Activated naive CD8-positive, alpha-beta T cell treated with anti-CD3 and anti-CD28 coated beads for 36 hours (primary cell): ENCODE measurements around the gene IFT122. TPM values are rescaled to one million over a fixed set of nuclear protein-coding genes. Genes with fewer than 3 reads are reported as not detected.
"Not testable (repeated sequence)": the region's sequence is repeated elsewhere in the genome, so short reads cannot be mapped to it uniquely, and the experiment has no call there.

Source experiments
- DNase-seq: peaks from one replicate; pipeline ENCODE4 v3.0.0; 2021
- H3K27ac Mint-ChIP-seq: one replicate; pipeline ENCODE4 v1.8.0; 2022; ENCODE audit warnings: mild to moderate bottlenecking, moderate library complexity, mixed read lengths
- H3K27me3 Mint-ChIP-seq: one replicate; pipeline ENCODE4 v1.8.0; 2022; ENCODE audit warnings: mild to moderate bottlenecking, mixed read lengths
- H3K36me3 Mint-ChIP-seq: one replicate; pipeline ENCODE4 v1.8.0; 2021; ENCODE audit warnings: mild to moderate bottlenecking, mixed read lengths
- H3K4me1 Mint-ChIP-seq: one replicate; pipeline ENCODE4 v1.8.0; 2021; ENCODE audit warnings: mixed read lengths
- H3K4me3 Mint-ChIP-seq: one replicate; pipeline ENCODE4 v1.8.0; 2022; ENCODE audit warnings: mild to moderate bottlenecking, moderate library complexity, mixed read lengths
- H3K9me3 Mint-ChIP-seq: one replicate; pipeline ENCODE4 v1.8.0; 2022; ENCODE audit warnings: mixed read lengths
- total RNA-seq, 2 experiments: library from RNA; stranded (reverse); gene quantifications; one replicate each; pipeline ENCODE4 v1.2.3, GENCODE V29; 2021

IFT122 gene
- total RNA-seq, 2 experiments from 2014 or later: 14.9 to 15.6 TPM

DNA sequence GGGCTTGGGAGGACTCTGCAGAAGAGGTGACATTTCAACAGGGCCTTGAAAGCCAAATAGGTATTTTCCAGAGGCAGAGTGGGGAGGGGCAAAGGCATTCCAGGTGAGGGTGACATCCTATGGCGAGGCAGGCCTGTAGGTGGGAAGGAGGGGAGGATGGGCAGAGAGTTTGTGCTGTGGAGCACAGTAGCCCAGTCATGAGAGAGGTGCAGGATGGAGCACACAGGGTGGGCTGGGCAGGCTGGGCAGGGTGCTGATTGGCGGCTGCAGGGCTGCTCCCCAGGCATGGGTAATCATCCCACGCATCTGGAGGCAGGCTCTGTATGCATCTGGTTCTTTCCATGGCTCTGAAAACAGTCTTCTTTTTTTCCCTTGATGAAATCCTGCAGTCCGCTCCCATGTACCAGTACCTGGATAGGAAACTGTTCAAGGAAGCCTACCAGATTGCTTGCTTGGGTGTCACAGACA lies 47.9 kb downstream of the IFT122 start:
- not testable (repeated sequence) for H3K27me3 Mint-ChIP-seq, H3K4me1 Mint-ChIP-seq, H3K9me3 Mint-ChIP-seq, DNase-seq, H3K36me3 Mint-ChIP-seq, H3K27ac Mint-ChIP-seq, H3K4me3 Mint-ChIP-seq

DNA sequence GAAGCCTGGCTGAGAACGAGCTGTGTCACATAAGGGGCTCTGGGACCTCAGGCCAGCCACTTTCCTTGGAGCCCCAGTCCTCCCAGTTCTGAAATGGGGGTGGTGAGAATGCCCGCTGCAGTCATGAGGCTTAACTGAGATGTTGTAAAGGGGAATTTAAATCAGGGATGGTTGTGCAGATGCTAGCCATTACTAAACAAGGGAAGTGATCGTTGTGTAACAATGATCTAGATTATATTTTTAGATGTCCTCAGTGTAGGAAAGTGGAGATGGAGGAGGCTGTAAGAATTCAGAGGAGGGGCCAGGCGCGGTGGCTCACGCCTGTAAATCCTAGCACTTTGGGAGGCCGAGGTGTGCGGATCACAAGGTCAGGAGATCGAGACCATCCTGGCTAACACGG lies 49.2 kb downstream of the IFT122 start:
- not testable (repeated sequence) for H3K4me3 Mint-ChIP-seq

DNA sequence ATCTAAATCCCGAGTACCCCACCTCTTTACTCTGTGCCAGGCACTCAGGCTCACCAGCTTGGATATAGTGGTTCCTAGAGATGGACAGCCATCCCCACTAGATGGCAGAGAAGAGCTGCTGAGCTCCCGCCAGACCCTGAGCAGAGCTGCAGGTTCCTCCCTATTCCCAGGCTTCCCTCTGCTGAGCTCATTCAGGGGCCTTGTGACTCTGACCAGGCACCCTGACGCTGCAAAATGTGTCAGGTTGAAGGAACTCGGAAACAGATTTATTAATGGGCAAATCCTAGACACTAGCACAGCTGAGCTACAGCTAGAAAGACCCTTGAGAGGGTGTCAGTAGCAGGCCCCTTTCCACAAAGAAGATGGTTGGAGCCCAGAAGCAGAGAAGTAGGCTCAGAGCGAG lies 50.2 kb downstream of the IFT122 start:
- no peak overlapping the region for H3K27ac Mint-ChIP-seq
- no peaks in the 10 kb centered on the region for H3K9me3 Mint-ChIP-seq
- DNase-seq: peak; percentile 48
- no peak overlapping the region for H3K4me3 Mint-ChIP-seq
- no peaks in the 10 kb centered on the region for H3K4me1 Mint-ChIP-seq
- peaks cover 3% of the 10 kb centered on the region for H3K36me3 Mint-ChIP-seq
- no peaks in the 10 kb centered on the region for H3K27me3 Mint-ChIP-seq

More for the DNA sequence above, 49.2 kb downstream of the IFT122 start:
- DNase-seq, H3K9me3 Mint-ChIP-seq, H3K36me3 Mint-ChIP-seq, H3K27me3 Mint-ChIP-seq, H3K4me1 Mint-ChIP-seq, H3K27ac Mint-ChIP-seq: not testable (repeated sequence)

DNA sequence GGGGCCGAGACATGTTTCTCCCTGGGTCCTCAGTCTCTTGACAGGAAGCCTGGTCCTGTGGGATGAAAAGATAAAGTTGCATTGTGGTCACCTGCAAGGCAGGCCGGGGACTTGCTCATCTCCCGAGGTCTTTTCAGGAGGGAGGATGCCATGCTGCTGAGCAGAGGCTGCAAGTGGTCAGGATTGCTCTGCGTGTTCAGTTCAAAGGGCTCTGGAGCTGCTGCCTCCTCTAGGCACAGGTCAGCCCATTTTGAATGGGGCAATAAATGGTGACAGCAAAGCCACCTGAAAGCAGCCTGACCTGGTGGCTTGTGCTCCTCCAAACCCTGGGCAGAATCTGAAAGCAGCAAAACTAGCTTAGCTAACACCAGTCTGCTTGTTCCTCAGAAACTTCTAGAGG lies 51.1 kb downstream of the IFT122 start:
- not testable (repeated sequence) for H3K4me3 Mint-ChIP-seq, H3K4me1 Mint-ChIP-seq, H3K36me3 Mint-ChIP-seq, DNase-seq, H3K27me3 Mint-ChIP-seq, H3K27ac Mint-ChIP-seq, H3K9me3 Mint-ChIP-seq

DNA sequence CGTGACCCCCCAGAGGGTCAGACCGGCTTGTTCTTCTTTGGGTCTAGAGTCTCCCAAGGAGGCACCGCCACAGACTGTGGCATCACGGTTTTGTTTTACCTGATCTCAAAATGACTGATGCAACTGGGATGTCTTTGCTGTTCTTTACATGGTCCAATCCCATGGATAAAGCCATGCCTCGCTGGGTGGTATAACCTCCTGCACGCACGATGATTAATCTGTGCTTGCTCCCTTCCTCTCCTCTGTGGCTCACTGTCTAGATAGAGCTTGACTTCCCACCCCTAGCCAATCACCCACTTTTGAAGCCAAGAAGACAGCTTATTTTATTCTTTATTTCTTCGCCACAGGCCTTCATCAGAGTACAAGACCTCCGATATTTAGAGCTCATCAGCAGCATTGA lies 51.8 kb downstream of the IFT122 start:
- H3K27me3 Mint-ChIP-seq: no peaks in the 10 kb centered on the region
- H3K9me3 Mint-ChIP-seq: no peaks in the 10 kb centered on the region
- no peak overlapping the region for H3K27ac Mint-ChIP-seq
- H3K36me3 Mint-ChIP-seq: peaks cover 4% of the 10 kb centered on the region
- no peaks in the 10 kb centered on the region for H3K4me1 Mint-ChIP-seq
- no peak for DNase-seq
- H3K4me3 Mint-ChIP-seq: no peak overlapping the region

DNA sequence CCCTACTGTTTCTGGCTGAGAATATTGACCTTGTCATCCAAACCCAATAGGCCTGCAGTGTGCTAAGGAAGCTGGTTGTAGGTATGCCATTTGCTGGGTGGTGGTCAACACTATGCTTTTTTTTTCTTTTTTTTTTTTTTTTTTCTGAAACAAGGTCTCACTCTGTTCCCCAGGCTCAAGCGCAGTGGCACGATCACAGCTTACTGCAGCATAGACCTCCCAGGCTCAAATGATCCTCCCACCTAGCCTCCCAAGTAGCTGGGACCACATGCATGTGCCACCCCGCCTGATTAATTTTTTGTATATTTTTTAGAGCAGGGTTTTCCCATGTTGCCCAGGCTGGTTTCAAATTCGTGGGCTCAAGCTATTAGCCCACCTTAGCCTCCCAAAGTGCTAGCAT lies 52.7 kb downstream of the IFT122 start:
- Mint-ChIP-seq H3K9me3 (no peaks in the 10 kb centered on the region), H3K27ac (no peak overlapping the region), H3K36me3 (peaks cover 4% of the 10 kb centered on the region), H3K27me3 (no peaks in the 10 kb centered on the region), H3K4me1 (no peaks in the 10 kb centered on the region), H3K4me3 (no peak overlapping the region)
- no peak for DNase-seq

DNA sequence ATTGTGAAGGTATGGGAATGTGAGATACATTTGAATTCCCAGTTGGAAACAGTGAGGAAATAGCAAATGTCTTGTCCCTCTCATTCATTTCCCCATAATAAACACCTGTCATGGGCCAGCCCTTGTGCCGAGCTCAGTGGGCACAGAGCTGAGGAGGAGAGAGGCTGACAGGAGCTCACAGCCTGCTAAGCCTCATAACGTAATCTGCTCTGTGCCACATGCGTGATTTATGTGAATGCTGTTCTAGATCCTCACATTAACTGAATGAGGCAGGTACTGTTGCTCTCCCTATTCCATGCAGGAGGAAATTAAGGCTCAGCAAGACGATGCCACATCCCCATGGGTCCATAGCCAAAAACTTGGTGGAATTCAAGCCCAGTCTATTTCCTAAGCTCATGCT lies 53.2 kb downstream of the IFT122 start:
- Mint-ChIP-seq H3K27ac (no peak overlapping the region), H3K9me3 (no peaks in the 10 kb centered on the region), H3K27me3 (no peaks in the 10 kb centered on the region), H3K36me3 (peaks cover 4% of the 10 kb centered on the region), H3K4me1 (no peaks in the 10 kb centered on the region), H3K4me3 (no peak overlapping the region)
- no peak for DNase-seq

DNA sequence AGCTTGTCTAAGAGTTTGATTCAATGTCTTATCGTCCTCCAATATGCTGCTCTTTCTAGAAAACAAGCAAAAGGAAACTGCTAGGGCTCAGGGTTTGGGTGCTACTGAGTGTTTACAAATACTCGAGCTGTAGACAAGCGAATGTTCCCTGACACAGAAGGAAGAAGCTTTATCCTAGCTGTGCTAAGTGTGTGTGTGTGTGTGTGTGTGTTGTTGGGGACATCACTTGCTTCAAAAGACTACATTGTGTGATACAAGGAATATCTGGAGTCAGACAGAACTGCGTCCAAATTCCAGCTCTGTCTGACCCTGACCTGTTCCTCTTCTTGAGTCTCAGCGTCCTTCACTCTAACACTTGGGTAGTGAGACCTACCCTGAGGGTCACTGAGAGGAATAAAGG lies 54.5 kb downstream of the IFT122 start:
- not testable (repeated sequence) for H3K27ac Mint-ChIP-seq, H3K36me3 Mint-ChIP-seq, H3K4me3 Mint-ChIP-seq, H3K27me3 Mint-ChIP-seq, H3K9me3 Mint-ChIP-seq, DNase-seq, H3K4me1 Mint-ChIP-seq

DNA sequence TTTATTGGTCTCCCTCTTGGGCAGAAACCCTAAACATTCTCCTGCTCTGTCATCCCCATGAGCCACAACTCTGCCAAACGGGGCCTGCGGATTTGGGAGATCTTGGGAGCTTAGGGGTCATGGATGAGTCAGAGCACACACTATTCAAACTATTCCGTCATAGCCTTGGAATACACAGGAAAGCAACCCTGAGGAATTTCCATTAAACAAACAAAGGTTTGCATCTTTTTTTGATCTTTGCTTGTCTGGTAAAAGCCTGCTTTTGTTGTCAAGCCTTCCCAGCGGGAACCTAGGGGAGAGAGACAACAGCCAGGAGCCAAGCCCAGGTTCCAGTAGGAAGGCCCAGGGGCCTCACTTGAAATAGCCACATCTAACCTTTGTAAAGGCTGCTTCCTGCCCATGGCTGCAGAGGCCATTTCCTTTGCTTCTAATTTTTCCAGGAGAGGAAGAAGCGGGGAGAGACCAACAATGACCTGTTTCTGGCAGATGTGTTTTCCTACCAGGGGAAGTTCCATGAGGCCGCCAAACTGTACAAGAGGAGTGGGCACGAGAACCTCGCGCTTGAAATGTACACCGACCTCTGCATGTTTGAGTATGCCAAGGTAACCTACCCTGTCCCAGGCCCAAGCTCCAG lies 55.1 kb downstream of the IFT122 start:
- H3K36me3 Mint-ChIP-seq: not testable (repeated sequence)

DNA sequence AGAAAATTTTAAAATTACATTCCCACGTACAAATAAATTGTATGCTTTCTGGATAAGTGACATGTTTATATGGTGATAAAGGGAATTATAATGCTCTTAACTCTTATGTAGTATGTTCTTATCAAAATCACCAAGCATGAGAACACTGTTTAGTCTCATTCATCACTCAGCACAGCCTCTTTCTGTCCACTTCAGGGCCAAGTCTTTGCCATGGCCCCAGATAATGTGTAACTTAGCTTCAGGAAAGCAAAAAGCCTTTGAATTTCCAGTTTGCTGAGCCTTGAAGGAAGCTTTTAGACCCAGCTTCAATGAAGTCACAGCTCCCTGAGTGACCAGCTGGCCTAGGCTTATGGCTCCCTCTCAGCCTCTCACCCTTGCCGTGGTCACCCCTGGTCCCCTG lies 57.9 kb downstream of the IFT122 start:
- H3K4me3 Mint-ChIP-seq, H3K27ac Mint-ChIP-seq, H3K9me3 Mint-ChIP-seq, H3K4me1 Mint-ChIP-seq, DNase-seq, H3K36me3 Mint-ChIP-seq, H3K27me3 Mint-ChIP-seq: not testable (repeated sequence)

More for the DNA sequence above, 55.1 kb downstream of the IFT122 start:
- H3K4me3 Mint-ChIP-seq, H3K9me3 Mint-ChIP-seq, DNase-seq, H3K27ac Mint-ChIP-seq, H3K4me1 Mint-ChIP-seq, H3K27me3 Mint-ChIP-seq: not testable (repeated sequence)

DNA sequence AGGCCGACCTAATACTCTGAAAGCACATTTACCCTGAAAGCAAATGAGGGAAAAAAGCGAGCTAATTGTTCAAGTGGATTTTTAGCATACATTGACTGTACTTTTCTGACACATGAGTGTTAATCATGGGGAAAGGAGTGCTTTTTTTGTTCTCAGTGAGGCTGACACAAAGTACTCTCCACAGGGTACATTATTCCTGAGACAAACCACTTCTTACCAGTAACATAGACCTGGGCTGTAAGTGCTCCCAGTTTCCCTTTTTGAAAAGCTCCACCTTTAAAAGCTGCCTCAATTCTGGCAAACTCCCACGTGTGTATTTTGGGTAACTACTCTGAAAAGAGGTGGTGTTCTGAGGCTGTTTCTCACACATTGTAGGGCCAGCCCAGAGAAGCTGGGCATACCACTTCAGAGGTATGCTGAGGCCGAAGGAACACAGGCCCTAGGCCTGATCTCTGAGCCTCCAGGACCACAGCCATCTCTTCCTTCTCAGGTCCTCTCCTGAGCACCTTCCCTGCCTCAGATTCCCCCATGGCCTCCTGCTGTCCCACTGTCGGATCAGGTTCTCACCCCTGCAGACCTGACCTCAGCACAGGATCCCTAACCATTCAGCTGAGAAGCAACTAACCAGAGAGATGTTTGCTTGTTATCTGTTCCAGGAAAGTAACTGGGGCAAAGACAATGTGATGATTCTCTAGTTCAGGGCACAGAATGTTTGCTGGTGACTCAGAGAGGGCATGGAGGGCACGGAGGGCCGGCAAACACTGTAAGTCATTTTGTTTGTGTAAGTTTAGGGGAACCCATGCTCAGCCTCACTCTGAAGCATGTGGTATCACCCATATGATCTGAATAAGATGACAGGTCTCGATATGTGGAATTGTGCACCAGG lies 58.8 kb downstream of the IFT122 start:
- not testable (repeated sequence) for H3K9me3 Mint-ChIP-seq, H3K27me3 Mint-ChIP-seq, H3K36me3 Mint-ChIP-seq, H3K4me1 Mint-ChIP-seq, H3K27ac Mint-ChIP-seq, H3K4me3 Mint-ChIP-seq, DNase-seq

DNA sequence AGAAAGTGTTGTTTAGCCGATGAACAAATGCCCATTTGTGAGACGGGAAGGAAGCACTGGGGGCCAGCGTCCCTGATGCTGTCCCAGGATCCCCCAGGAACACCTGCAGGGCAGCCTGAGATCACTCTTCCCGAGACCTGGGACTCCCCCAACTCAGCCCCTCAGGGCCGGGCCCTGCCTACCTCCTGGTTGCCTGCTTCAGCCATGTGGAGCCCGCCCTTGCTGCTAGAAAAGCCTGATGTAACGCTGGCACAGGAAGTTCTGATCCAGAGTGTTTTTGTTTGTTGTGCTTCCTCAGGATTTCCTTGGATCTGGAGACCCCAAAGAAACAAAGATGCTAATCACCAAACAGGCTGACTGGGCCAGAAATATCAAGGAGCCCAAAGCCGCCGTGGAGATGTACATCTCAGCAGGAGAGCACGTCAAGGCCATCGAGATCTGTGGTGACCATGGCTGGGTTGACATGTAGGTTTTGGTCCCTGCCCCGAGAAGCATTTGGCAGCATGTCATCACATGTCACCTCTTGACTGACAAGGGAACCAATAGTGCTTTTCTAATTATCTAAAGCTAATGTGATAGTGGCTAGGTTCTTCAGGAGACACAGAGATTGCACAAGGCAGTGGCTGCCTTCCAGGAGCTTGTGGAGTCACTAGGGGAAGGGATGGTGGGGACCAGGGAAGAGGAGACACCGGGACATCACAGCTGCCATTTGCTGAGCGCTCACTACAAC lies 59.7 kb downstream of the IFT122 start:
- H3K27me3 Mint-ChIP-seq, H3K4me1 Mint-ChIP-seq, H3K27ac Mint-ChIP-seq, H3K36me3 Mint-ChIP-seq, DNase-seq, H3K9me3 Mint-ChIP-seq, H3K4me3 Mint-ChIP-seq: not testable (repeated sequence)

DNA sequence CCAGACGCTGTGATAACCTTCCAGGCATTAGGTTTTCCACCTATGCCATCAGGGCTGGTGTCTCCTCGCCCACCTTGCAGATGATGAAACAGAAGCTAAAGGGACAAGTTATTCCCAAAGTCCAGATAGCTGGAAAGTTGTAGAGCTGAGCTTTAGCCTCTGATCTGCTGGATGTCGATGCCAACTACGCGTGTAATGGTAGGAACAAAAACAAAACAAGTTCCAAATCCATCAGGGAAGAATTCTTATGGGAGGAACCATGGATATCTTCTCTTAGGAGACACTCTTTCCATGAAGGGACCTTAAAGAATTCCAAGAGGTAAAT lies 60.3 kb downstream of the IFT122 start:
- no peaks in the 10 kb centered on the region for H3K27me3 Mint-ChIP-seq
- DNase-seq: no peak
- peaks cover 1% of the 10 kb centered on the region for H3K36me3 Mint-ChIP-seq
- H3K27ac Mint-ChIP-seq: no peak overlapping the region
- no peaks in the 10 kb centered on the region for H3K4me1 Mint-ChIP-seq
- H3K4me3 Mint-ChIP-seq: no peak overlapping the region
- H3K9me3 Mint-ChIP-seq: no peaks in the 10 kb centered on the region

DNA sequence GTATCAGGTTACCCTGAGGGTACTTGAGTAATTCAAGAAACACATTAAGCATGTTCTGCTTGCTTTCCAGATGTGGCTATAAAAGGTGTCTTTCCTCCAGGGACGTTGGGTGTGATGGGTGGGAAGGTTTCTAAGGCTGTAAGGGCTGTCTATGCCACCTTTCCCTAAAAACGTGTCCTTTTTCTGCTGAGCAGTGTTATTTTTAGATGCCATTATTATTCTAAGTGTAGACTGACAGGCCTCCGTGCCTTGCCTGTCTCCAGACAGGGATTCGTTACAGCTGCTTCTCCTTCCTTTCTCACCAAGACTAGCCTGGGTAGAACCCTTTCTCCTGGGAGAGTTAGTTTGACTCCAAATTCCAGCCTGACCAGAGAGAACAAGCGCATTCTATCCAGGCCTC lies 61.6 kb downstream of the IFT122 start:
- Mint-ChIP-seq H3K9me3 (no peaks in the 10 kb centered on the region), H3K36me3 (peaks cover under 1% of the 10 kb centered on the region)

DNA sequence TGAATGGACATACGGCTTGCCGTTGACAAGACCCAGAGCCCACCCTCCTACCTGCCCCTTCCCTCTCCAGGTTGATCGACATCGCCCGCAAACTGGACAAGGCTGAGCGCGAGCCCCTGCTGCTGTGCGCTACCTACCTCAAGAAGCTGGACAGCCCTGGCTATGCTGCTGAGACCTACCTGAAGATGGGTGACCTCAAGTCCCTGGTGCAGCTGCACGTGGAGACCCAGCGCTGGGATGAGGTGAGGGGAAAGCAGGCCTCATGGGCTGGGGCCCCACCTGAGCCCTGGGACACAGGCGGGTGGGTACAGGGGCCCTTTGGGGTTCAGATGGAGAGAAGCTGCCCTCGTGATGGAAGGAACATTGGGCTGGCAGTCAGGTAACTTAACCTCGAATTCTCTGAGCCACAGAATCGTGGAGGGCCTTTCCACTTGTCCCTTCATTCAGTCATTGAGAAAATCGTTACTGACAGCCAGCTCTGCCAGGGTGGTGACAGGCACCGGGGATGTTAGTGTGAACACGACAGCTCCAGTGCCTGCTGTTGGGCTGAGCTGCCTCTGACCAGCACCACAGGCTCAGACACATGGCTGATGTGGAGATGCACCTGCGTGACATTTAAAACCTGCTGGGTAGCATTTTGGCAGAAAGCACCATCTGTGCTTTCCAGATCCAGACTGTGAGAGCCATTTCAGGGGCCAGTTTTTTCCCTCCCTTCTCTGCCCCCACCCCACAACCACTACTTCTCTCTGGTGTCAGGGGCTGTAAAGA lies 62.8 kb downstream of the IFT122 start:
- Mint-ChIP-seq H3K27me3 (no peaks in the 10 kb centered on the region), H3K4me3 (no peak overlapping the region), H3K36me3 (no peaks in the 10 kb centered on the region), H3K9me3 (no peaks in the 10 kb centered on the region), H3K4me1 (no peaks in the 10 kb centered on the region), H3K27ac (no peak overlapping the region)
- no peak for DNase-seq

More for the DNA sequence above, 61.6 kb downstream of the IFT122 start:
- H3K27ac Mint-ChIP-seq: no peak overlapping the region
- H3K27me3 Mint-ChIP-seq: no peaks in the 10 kb centered on the region
- no peak for DNase-seq
- no peak overlapping the region for H3K4me3 Mint-ChIP-seq
- no peaks in the 10 kb centered on the region for H3K4me1 Mint-ChIP-seq
